MCF 10A (cell line): ENCODE results near the gene IFNK. TPM values are rescaled to one million over a fixed set of nuclear protein-coding genes. Genes with fewer than 3 reads are reported as not detected.

Experiments used
- BruUV-seq: library from RNA; stranded (reverse); fragments of 400-500 nt; replicated peaks from 2 replicates; lab custom pipeline; 2021; lab: Mats Ljungman, UMichigan
- CTCF ChIA-PET: fragments of 300-600 bp; sonication (Branson Sonifier 250); formaldehyde crosslinking; extraction: SDS; loops from one replicate; lab custom pipeline; 2021; ENCODE audit warnings: antibody characterized with exemption, inconsistent platforms; lab: Yijun Ruan, JAX
- POLR2A ChIA-PET: fragments of 300-600, 350-650 bp; sonication (Branson Sonifier 250); formaldehyde crosslinking; extraction: SDS; loops from one replicate; lab custom pipeline; 2020; ENCODE audit warnings: antibody characterized with exemption, inconsistent platforms; lab: Yijun Ruan, JAX
- DNase-seq: peaks from one replicate; pipeline ENCODE4 v3.0.0-alpha.2; 2018; ENCODE audit not compliant: unreplicated experiment
- H3K27ac Mint-ChIP-seq: one replicate; pipeline ENCODE4 v1.8.0; 2022; ENCODE audit warnings: mild to moderate bottlenecking, low read depth, mixed read lengths; ENCODE audit not compliant: unreplicated experiment
- H3K27me3 Mint-ChIP-seq: one replicate; pipeline ENCODE4 v1.8.0; 2022; ENCODE audit warnings: mixed read lengths; ENCODE audit not compliant: insufficient read depth, unreplicated experiment
- H3K36me3 Mint-ChIP-seq: one replicate; pipeline ENCODE4 v1.8.0; 2022; ENCODE audit warnings: mild to moderate bottlenecking, moderate library complexity, mixed read lengths; ENCODE audit not compliant: insufficient read depth, unreplicated experiment
- H3K4me1 Mint-ChIP-seq: one replicate; pipeline ENCODE4 v1.8.0; 2022; ENCODE audit warnings: mixed read lengths; ENCODE audit not compliant: insufficient read depth, unreplicated experiment
- H3K4me3 Mint-ChIP-seq: one replicate; pipeline ENCODE4 v1.8.0; 2022; ENCODE audit warnings: mild to moderate bottlenecking, moderate library complexity, mixed read lengths; ENCODE audit not compliant: unreplicated experiment
- H3K9me3 Mint-ChIP-seq: one replicate; pipeline ENCODE4 v1.8.0; 2022; ENCODE audit warnings: mixed read lengths; ENCODE audit not compliant: unreplicated experiment
- intact Hi-C: fragments of 100-400 bp; cut with micrococcal nuclease; formaldehyde crosslinking; loops from 2 replicates; pipeline ENCODE4 v1.14.1; 2022
- total RNA-seq: library from RNA; stranded (reverse); gene quantifications from 2 replicates; pipeline ENCODE4 v1.2.3, GENCODE V29; 2022
- TF ChIP-seq, protein P1 (sequence below): fragments of 200-600 bp; IDR thresholded peaks from one replicate; pipeline ENCODE4 v1.8.0; 2022; ENCODE audit warnings: antibody characterized with exemption, mild to moderate bottlenecking; ENCODE audit not compliant: unreplicated experiment

Gene IFNK
- total RNA-seq, 1 experiment from 2014 or later = not detected

DNA sequence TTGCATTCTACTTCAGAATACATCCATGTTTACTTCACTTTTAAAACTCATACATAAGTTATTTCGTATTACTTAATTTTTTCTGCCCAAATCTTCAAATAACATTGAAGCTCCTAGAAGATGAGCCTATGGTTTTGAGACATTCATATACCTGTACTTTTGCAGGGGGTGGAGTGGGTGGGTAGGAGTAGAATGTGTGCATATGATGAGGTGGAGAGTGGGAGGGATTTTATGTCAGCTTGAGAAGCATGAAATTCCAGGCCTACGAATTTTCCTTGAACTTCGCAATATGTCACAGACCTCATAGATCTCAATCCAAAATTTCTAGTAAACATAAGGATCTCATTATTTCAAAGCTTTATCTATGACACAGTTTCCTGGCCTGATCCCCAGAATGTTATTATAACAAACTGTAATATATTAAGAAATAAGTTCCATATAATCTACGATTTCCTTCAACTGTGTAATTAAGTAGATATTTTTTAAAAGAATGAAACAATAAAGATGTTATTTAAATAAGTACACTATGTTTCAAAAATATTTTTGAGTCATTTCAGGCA, 25.2 kb downstream of the IFNK start:
- intact Hi-C loops = loop anchor here (5.0 kb wide), 1 partner anchor 517 kb away; no protein-coding TSS in a partner anchor
- ChIA-PET CTCF (interaction anchor here (0.6 to 6.0 kb wide), 13 partner anchors 10 to 294 kb away, joined by 3 to 91 read pairs (median 4); no protein-coding TSS in a partner anchor), POLR2A (interaction anchor here (0.8 to 2.8 kb wide), 3 partner anchors 9 to 216 kb away, joined by 3 to 18 read pairs (median 6); partner anchors contain the start of gene MOB3B)
- peaks cover 30% of the 10 kb centered on the region for H3K36me3 Mint-ChIP-seq
- H3K27me3 Mint-ChIP-seq = no peaks in the 10 kb centered on the region
- no peak overlapping the region for H3K4me3 Mint-ChIP-seq
- TF ChIP-seq, protein P1, sequence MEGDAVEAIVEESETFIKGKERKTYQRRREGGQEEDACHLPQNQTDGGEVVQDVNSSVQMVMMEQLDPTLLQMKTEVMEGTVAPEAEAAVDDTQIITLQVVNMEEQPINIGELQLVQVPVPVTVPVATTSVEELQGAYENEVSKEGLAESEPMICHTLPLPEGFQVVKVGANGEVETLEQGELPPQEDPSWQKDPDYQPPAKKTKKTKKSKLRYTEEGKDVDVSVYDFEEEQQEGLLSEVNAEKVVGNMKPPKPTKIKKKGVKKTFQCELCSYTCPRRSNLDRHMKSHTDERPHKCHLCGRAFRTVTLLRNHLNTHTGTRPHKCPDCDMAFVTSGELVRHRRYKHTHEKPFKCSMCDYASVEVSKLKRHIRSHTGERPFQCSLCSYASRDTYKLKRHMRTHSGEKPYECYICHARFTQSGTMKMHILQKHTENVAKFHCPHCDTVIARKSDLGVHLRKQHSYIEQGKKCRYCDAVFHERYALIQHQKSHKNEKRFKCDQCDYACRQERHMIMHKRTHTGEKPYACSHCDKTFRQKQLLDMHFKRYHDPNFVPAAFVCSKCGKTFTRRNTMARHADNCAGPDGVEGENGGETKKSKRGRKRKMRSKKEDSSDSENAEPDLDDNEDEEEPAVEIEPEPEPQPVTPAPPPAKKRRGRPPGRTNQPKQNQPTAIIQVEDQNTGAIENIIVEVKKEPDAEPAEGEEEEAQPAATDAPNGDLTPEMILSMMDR = no peak
- no peak overlapping the region for H3K27ac Mint-ChIP-seq
- no TSS peak for BruUV-seq
- H3K9me3 Mint-ChIP-seq = no peaks in the 10 kb centered on the region
- no peaks in the 10 kb centered on the region for H3K4me1 Mint-ChIP-seq
- DNase-seq = no peak

DNA sequence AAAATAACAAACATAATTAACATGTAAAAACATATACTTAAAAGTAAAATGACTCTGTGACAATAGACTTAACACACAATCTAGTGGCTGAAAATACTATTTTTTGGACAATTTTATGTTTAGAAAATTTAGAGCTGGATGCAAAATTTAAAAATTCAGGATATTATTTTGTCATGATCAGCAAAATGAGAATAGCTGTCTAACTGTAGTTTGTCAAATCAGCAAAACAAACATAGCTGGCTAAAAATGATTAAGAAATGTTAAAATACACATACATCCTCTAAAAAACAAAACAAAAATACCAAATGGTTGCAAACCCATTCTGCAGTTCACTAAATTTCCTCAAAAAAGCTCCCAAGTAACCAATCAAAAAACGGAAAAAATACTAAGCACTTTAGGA, 30.6 kb downstream of the IFNK start:
- no peak overlapping the region for H3K4me3 Mint-ChIP-seq
- no peak for DNase-seq
- TF ChIP-seq, protein P1 = no peak
- CTCF ChIA-PET = interaction anchor here (0.6 to 1.5 kb wide), 4 partner anchors 10 to 308 kb away, joined by 3 read pairs; no protein-coding TSS in a partner anchor
- intact Hi-C loops = no loop called here
- H3K36me3 Mint-ChIP-seq = peaks cover 41% of the 10 kb centered on the region
- no peaks in the 10 kb centered on the region for H3K9me3 Mint-ChIP-seq
- no TSS peak for BruUV-seq
- POLR2A ChIA-PET = no interaction called here
- H3K27me3 Mint-ChIP-seq = no peaks in the 10 kb centered on the region
- H3K4me1 Mint-ChIP-seq = no peaks in the 10 kb centered on the region
- no peak overlapping the region for H3K27ac Mint-ChIP-seq

DNA sequence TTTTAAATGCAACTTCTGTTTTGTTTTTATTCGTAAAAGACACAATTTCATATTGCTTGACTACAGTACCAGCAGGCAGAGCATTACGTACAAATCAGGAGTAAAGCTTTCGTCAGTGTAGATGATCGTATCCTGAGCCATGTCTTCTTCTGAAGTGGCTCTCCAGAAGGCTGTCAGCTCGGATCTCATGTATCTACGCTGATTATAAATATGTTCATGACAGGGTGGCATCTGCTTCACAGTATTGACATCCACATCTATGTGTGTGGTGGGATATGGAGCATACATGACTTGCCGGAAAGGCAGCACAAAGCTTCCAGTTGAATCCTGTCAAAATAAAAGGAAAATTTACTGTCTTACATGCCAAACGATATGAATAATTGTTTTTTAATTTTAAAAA, 32.4 kb downstream of the IFNK start:
- no peaks in the 10 kb centered on the region for H3K27me3 Mint-ChIP-seq
- CTCF ChIA-PET = interaction anchor here (1.1 kb wide), 1 partner anchor 9 kb away, joined by 6 read pairs; no protein-coding TSS in a partner anchor
- POLR2A ChIA-PET = no interaction called here
- TF ChIP-seq, protein P1 = no peak
- no peak overlapping the region for H3K27ac Mint-ChIP-seq
- H3K36me3 Mint-ChIP-seq = peaks cover 42% of the 10 kb centered on the region
- DNase-seq = no peak
- intact Hi-C loops = no loop called here
- H3K4me3 Mint-ChIP-seq = no peak overlapping the region
- no TSS peak for BruUV-seq
- no peaks in the 10 kb centered on the region for H3K9me3 Mint-ChIP-seq
- H3K4me1 Mint-ChIP-seq = no peaks in the 10 kb centered on the region

DNA sequence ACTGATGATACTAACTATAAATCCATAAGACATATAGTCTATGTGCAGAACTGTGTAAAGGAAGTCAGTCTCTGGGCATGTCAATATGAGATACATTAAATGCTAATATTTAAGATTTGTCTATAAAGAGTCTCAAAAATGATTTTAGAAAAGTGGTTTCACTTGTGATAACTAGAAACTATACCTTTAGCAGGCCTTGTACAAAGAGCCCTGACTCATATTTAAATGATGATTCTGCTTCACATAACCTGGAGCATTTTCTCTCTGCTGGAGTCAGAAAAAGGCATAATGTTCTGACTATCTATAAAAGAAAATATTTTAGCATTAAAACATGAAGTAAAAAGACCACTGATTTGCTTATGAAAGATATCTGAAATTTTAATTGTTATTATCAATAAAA, 34.2 kb downstream of the IFNK start:
- Mint-ChIP-seq H3K27me3 (no peaks in the 10 kb centered on the region), H3K36me3 (peaks cover 38% of the 10 kb centered on the region), H3K9me3 (no peaks in the 10 kb centered on the region), H3K27ac (no peak overlapping the region), H3K4me3 (no peak overlapping the region), H3K4me1 (no peaks in the 10 kb centered on the region)
- POLR2A ChIA-PET = interaction anchor here (0.7 kb wide), 1 partner anchor 225 kb away, joined by 3 read pairs; no protein-coding TSS in a partner anchor
- no peak for DNase-seq
- BruUV-seq = no TSS peak
- TF ChIP-seq, protein P1 = no peak
- intact Hi-C loops = no loop called here
- CTCF ChIA-PET = interaction anchor here (1.4 kb wide), 1 partner anchor 10 kb away, joined by 3 read pairs; no protein-coding TSS in a partner anchor
